Jurkat, Clone E6-1 (cell line): ENCODE results near the gene MRPL34.

Experiments used
- DNase-seq: peaks from one replicate; pipeline ENCODE4 v3.0.0-alpha.2; 2011; ENCODE audit warnings: low read depth, low spot score
- H3K4me3 ChIP-seq: 2 replicates; pipeline ENCODE4 v1.5.1; 2011; ENCODE audit warnings: mild to moderate bottlenecking, low read length, control low read depth, moderate library complexity

MRPL34 gene

GRCh38 chr19:17335575-17335974, 29.9 kb downstream of the MRPL34 start:
- no peak for DNase-seq
- no peak overlapping the region for H3K4me3 ChIP-seq

GRCh38 chr19:17336872-17337674, 31.4 kb downstream of the MRPL34 start, which contains the start of gene GTPBP3:
TSS of gene GTPBP3 (plus strand) at chr19:17337553. CDS start at chr19:17337612, 59 bp downstream.
- H3K4me3 ChIP-seq = peak within 1 kb of the TSS; percentile 96
- DNase-seq = peak; percentile 99

- DNase-seq = no peak
- peak overlapping the region; percentile 96 for H3K4me3 ChIP-seq
These were observed 32.2 kb downstream of the MRPL34 start for GRCh38 chr19:17337675-17338432.

GRCh38 chr19:17338433-17339078, 32.9 kb downstream of the MRPL34 start:
- DNase-seq = no peak

GRCh38 chr19:17339088-17339741, 33.5 kb downstream of the MRPL34 start:
- no peak for DNase-seq
- no peak overlapping the region for H3K4me3 ChIP-seq

More at GRCh38 chr19:17338433-17339078, 32.9 kb downstream of the MRPL34 start:
- H3K4me3 ChIP-seq = peak overlapping the region; percentile 96

GRCh38 chr19:17340302-17340870, 34.7 kb downstream of the MRPL34 start:
- no peak overlapping the region for H3K4me3 ChIP-seq
- DNase-seq = no peak

- no peak for DNase-seq
These were observed 35.2 kb downstream of the MRPL34 start for GRCh38 chr19:17340871-17341357.

GRCh38 chr19:17341386-17341785, 35.7 kb downstream of the MRPL34 start:
- no peak overlapping the region for H3K4me3 ChIP-seq
- no peak for DNase-seq

More at GRCh38 chr19:17340871-17341357, 35.2 kb downstream of the MRPL34 start:
- no peak overlapping the region for H3K4me3 ChIP-seq

GRCh38 chr19:17341845-17342244, 36.2 kb downstream of the MRPL34 start:
- no peak overlapping the region for H3K4me3 ChIP-seq
- no peak for DNase-seq

GRCh38 chr19:17346109-17346671, 40.5 kb downstream of the MRPL34 start:
- no peak overlapping the region for H3K4me3 ChIP-seq
- DNase-seq = peak; percentile 51

GRCh38 chr19:17347361-17347760, 41.7 kb downstream of the MRPL34 start:
- DNase-seq = no peak

GRCh38 chr19:17347877-17348276, 42.2 kb downstream of the MRPL34 start:
- H3K4me3 ChIP-seq = no peak overlapping the region

More at GRCh38 chr19:17347361-17347760, 41.7 kb downstream of the MRPL34 start:
- H3K4me3 ChIP-seq = no peak overlapping the region

GRCh38 chr19:17348700-17349099, 43.0 kb downstream of the MRPL34 start:
- no peak overlapping the region for H3K4me3 ChIP-seq
- DNase-seq = no peak

More at GRCh38 chr19:17347877-17348276, 42.2 kb downstream of the MRPL34 start:
- DNase-seq = no peak

- H3K4me3 ChIP-seq = no peak overlapping the region
- no peak for DNase-seq
These were observed 46.3 kb downstream of the MRPL34 start for GRCh38 chr19:17351815-17352435.

- no peak overlapping the region for H3K4me3 ChIP-seq
- no peak for DNase-seq
These were observed 47.1 kb downstream of the MRPL34 start for GRCh38 chr19:17352608-17353280.

- H3K4me3 ChIP-seq = no peak overlapping the region
- no peak for DNase-seq
These were observed 47.7 kb downstream of the MRPL34 start for GRCh38 chr19:17353386-17353785.
